IMR-90 (cell line): ENCODE results near the gene CDK18. TPM values are rescaled to one million over a fixed set of nuclear protein-coding genes. Genes with fewer than 3 reads are reported as not detected.
A peak's percentile ranks its signal among the peaks of the same experiment; 100 is the strongest.

ENCODE experiments used
- ATAC-seq: fragments of 200-7000 bp; cut with Tn5 transposase; 2 replicates; pipeline ENCODE4 v1.9.1; 2020; ENCODE audit warnings: low read depth, mild to moderate bottlenecking, moderate library complexity
- BruUV-seq: library from RNA; stranded (reverse); fragments of 400-500 nt; replicated peaks from 2 replicates; lab custom pipeline; 2021; lab: Mats Ljungman, UMichigan
- CTCF ChIA-PET: fragments of 300-600 bp; formaldehyde crosslinking; extraction: SDS; loops from one replicate; lab custom pipeline; 2021; ENCODE audit warnings: antibody characterized with exemption; lab: Yijun Ruan, JAX
- POLR2A ChIA-PET: fragments of 300-600 bp; sonication (Branson Sonifier 250); formaldehyde crosslinking; loops from one replicate; lab custom pipeline; 2022; ENCODE audit warnings: antibody characterized with exemption; ENCODE audit not compliant: unreplicated experiment; lab: Charles Lee
- DNase-seq: peaks from one replicate; pipeline ENCODE4 v3.0.0; 2013
- H2AFZ ChIP-seq: replicated peaks from 2 replicates; pipeline ENCODE3; 2013; ENCODE audit warnings: low read length, mild to moderate bottlenecking; ENCODE audit not compliant: poor library complexity
- H2AK5ac ChIP-seq: 2 replicates; pipeline ENCODE4 v1.6.1; 2013; ENCODE audit warnings: low read depth, low read length, inconsistent platforms
- H2AK9ac ChIP-seq: replicated peaks from 2 replicates; pipeline ENCODE3; 2013; ENCODE audit warnings: mild to moderate bottlenecking, low read depth, low read length, moderate library complexity; ENCODE audit not compliant: poor library complexity
- H2BK120ac ChIP-seq: 2 replicates; pipeline ENCODE4 v1.6.1; 2013; ENCODE audit warnings: low read depth, low read length, inconsistent platforms
- H2BK15ac ChIP-seq: 3 replicates; pipeline ENCODE4 v1.6.1; 2013; ENCODE audit warnings: low read depth, low read length, inconsistent platforms
- H2BK20ac ChIP-seq: 2 replicates; pipeline ENCODE4 v1.6.1; 2013; ENCODE audit warnings: low read depth, mild to moderate bottlenecking, inconsistent platforms, low read length, moderate library complexity
- H2BK5ac ChIP-seq: 2 replicates; pipeline ENCODE4 v1.6.1; 2013; ENCODE audit warnings: mild to moderate bottlenecking, low read depth, low read length, inconsistent platforms; ENCODE audit not compliant: poor library complexity, severe bottlenecking
- H3K14ac ChIP-seq: replicated peaks from 2 replicates; pipeline ENCODE4 v1.6.1; 2013; ENCODE audit warnings: low read depth, low read length, inconsistent platforms
- H3K18ac ChIP-seq: 2 replicates; pipeline ENCODE4 v1.6.1; 2013; ENCODE audit warnings: low read depth, low read length, control low read depth
- H3K23ac ChIP-seq: 2 replicates; pipeline ENCODE4 v1.6.1; 2013; ENCODE audit warnings: low read depth, low read length, inconsistent platforms
- H3K27ac ChIP-seq: 2 replicates; pipeline ENCODE4 v1.5.1; 2013; ENCODE audit warnings: mild to moderate bottlenecking, control low read depth, low read length; ENCODE audit not compliant: insufficient read depth
- H3K27me3 ChIP-seq: 2 replicates; pipeline ENCODE4 v1.6.1; 2013; ENCODE audit warnings: low read length; ENCODE audit not compliant: control insufficient read depth, insufficient read depth
- H3K36me3 ChIP-seq: 2 replicates; pipeline ENCODE4 v1.6.1; 2013; ENCODE audit warnings: low read length, mixed read lengths; ENCODE audit not compliant: control insufficient read depth, insufficient read depth
- H3K4ac ChIP-seq: 2 replicates; pipeline ENCODE4 v1.6.1; 2013; ENCODE audit warnings: low read depth, low read length, inconsistent platforms
- H3K4me1 ChIP-seq: 2 replicates; pipeline ENCODE4 v1.6.1; 2013; ENCODE audit warnings: low read length, mixed read lengths; ENCODE audit not compliant: control insufficient read depth, insufficient read depth
- H3K4me2 ChIP-seq: 2 replicates; pipeline ENCODE4 v1.6.1; 2013; ENCODE audit warnings: low read depth, mild to moderate bottlenecking, control low read depth, low read length, moderate library complexity
- H3K4me3 ChIP-seq: 2 replicates; pipeline ENCODE4 v1.5.1; 2013; ENCODE audit warnings: low read depth, mild to moderate bottlenecking, control low read depth, low read length, moderate library complexity; ENCODE audit not compliant: insufficient read depth
- H3K56ac ChIP-seq: 2 replicates; pipeline ENCODE4 v1.6.1; 2013; ENCODE audit warnings: low read length, inconsistent platforms; ENCODE audit not compliant: insufficient read depth; ENCODE audit errors: extremely low read depth
- H3K79me1 ChIP-seq, 2 experiments: 2 replicates each; pipeline ENCODE4 v1.6.1; 2013; ENCODE audit warnings: low read length in 2 of 2, inconsistent platforms in 1 of 2, low read depth in 1 of 2
- H3K9ac ChIP-seq: 2 replicates; pipeline ENCODE4 v1.6.1; 2013; ENCODE audit warnings: low read depth, low read length, control low read depth
- H3K9me1 ChIP-seq: 2 replicates; pipeline ENCODE4 v1.6.1; 2013; ENCODE audit warnings: low read length, inconsistent platforms; ENCODE audit not compliant: insufficient read depth
- H3K9me3 ChIP-seq: 2 replicates; pipeline ENCODE4 v1.6.1; 2013; ENCODE audit warnings: low read length; ENCODE audit not compliant: control insufficient read depth, insufficient read depth
- H4K20me1 ChIP-seq: 2 replicates; pipeline ENCODE4 v1.6.1; 2013; ENCODE audit warnings: low read length, inconsistent platforms; ENCODE audit not compliant: insufficient read depth
- H4K5ac ChIP-seq: 2 replicates; pipeline ENCODE4 v1.6.1; 2013; ENCODE audit warnings: mild to moderate bottlenecking, low read depth, low read length, control low read depth
- H4K8ac ChIP-seq, 2 experiments: 2 replicates each; pipeline ENCODE4 v1.6.1; 2013; ENCODE audit warnings: low read depth in 2 of 2, low read length in 2 of 2, control low read depth in 1 of 2, inconsistent platforms in 1 of 2
- H4K91ac ChIP-seq: 2 replicates; pipeline ENCODE4 v1.6.1; 2013; ENCODE audit warnings: low read depth, low read length, inconsistent platforms; ENCODE audit not compliant: insufficient read depth
- BHLHE40 ChIP-seq: fragments of 150-350 bp; IDR thresholded peaks from 2 replicates; pipeline ENCODE4 v1.6.1; 2016; ENCODE audit warnings: mild to moderate bottlenecking, low read depth, low read length
- CEBPB ChIP-seq: IDR thresholded peaks from 2 replicates; pipeline ENCODE4 v1.6.1; 2012; ENCODE audit warnings: low read depth, low read length, improper control_type of control experiment
- CHD1 ChIP-seq: IDR thresholded peaks from 2 replicates; pipeline ENCODE4 v1.6.1; 2012; ENCODE audit warnings: low read depth, low read length, improper control_type of control experiment
- ELK1 ChIP-seq: fragments of 150-350 bp; IDR thresholded peaks from 2 replicates; pipeline ENCODE4 v1.6.1; 2016; ENCODE audit warnings: low read depth, mild to moderate bottlenecking, low read length, moderate library complexity, borderline replicate concordance
- FOS ChIP-seq: fragments of 150-350 bp; IDR thresholded peaks from 2 replicates; pipeline ENCODE4 v1.6.1; 2016; ENCODE audit warnings: low read depth, low read length
- MAFK ChIP-seq: IDR thresholded peaks from 2 replicates; pipeline ENCODE4 v1.6.1; 2012; ENCODE audit warnings: low read depth, low read length, improper control_type of control experiment
- MAZ ChIP-seq: IDR thresholded peaks from 2 replicates; pipeline ENCODE4 v1.6.1; 2012; ENCODE audit warnings: low read depth, mild to moderate bottlenecking, low read length, improper control_type of control experiment, moderate library complexity, borderline replicate concordance
- MXI1 ChIP-seq: IDR thresholded peaks from 2 replicates; pipeline ENCODE4 v1.6.1; 2012; ENCODE audit warnings: low read depth, mild to moderate bottlenecking, low read length, moderate library complexity, borderline replicate concordance
- NFE2L2 ChIP-seq: fragments of 150-350 bp; IDR thresholded peaks from 2 replicates; pipeline ENCODE4 v1.6.1; 2016; ENCODE audit warnings: low read depth, mild to moderate bottlenecking, low read length
- POLR2A ChIP-seq: IDR thresholded peaks from 2 replicates; pipeline ENCODE4 v1.6.1; 2012; ENCODE audit warnings: mild to moderate bottlenecking, low read depth, low read length
- RCOR1 ChIP-seq: IDR thresholded peaks from 2 replicates; pipeline ENCODE4 v1.6.1; 2012; ENCODE audit warnings: mild to moderate bottlenecking, low read length, improper control_type of control experiment; ENCODE audit not compliant: insufficient replicate concordance
- RFX5 ChIP-seq: IDR thresholded peaks from 2 replicates; pipeline ENCODE4 v1.8.0; 2012; ENCODE audit warnings: low read depth, mild to moderate bottlenecking, low read length, moderate library complexity
- SMC3 ChIP-seq: fragments of 150-350 bp; IDR thresholded peaks from 2 replicates; pipeline ENCODE4 v1.6.1; 2016; ENCODE audit warnings: low read depth, mild to moderate bottlenecking, antibody characterized with exemption, low read length, moderate library complexity
- USF2 ChIP-seq: fragments of 150-350 bp; IDR thresholded peaks from 2 replicates; pipeline ENCODE4 v1.6.1; 2017; ENCODE audit warnings: mild to moderate bottlenecking, antibody characterized with exemption, low read length, low read depth
- WGBS, 2 experiments: methylation state at CpG; one replicate each; pipeline versions ENCODE4 v1.1.5 to v1.1.7; 2013; ENCODE audit warnings: missing lambda C conversion rate in 2 of 2; ENCODE audit not compliant: insufficient read length in 1 of 2; ENCODE audit errors: extremely low coverage in 2 of 2; 5-methylcytosine and 5-hydroxymethylcytosine counted together
- dilution Hi-C: fragments of 300-500 bp; cut with HindIII; formaldehyde crosslinking; loops from one replicate; pipeline ENCODE4 v1.14.3; 2018; ENCODE audit warnings: low sequenced_read_pairs; ENCODE audit not compliant: unreplicated experiment
- in situ Hi-C: fragments of 300-500 bp; cut with MboI; formaldehyde crosslinking; loops from 3 replicates; pipeline ENCODE4 v1.14.3; 2019; ENCODE audit warnings: low sequenced_read_pairs, inconsistent platforms, mixed read lengths
- intact Hi-C: fragments of 100-400 bp; cut with micrococcal nuclease; formaldehyde crosslinking; loops from 2 replicates; pipeline ENCODE4 v1.10.0; 2022
- polyA plus RNA-seq, 3 experiments: library from polyadenylated mRNA; depleted of rRNA; stranded (reverse); fragments of >200 nt; gene quantifications; 2 replicates each; pipeline ENCODE4 v1.2.3, GENCODE V29; 2012; ENCODE audit warnings: low replicate concordance in 1 of 3
- total RNA-seq: library from RNA; depleted of rRNA; stranded (reverse); fragments of >200 nt; gene quantifications from 2 replicates; pipeline ENCODE4 v1.2.3, GENCODE V29; 2012

Gene CDK18
- total and polyA plus RNA-seq, 2 of the 4 experiments (the other 2 are of a cell fraction): 0.18 to 0.48 TPM

GRCh38 chr1:205579711-205580110, 75.2 kb downstream of the CDK18 start:
- POLR2A ChIA-PET: no interaction called here
- H3K27me3 ChIP-seq: peaks cover 78% of the 10 kb centered on the region

More at GRCh38 chr1:205579711-205580110, 75.2 kb downstream of the CDK18 start:
- in situ Hi-C loops: no loop called here
- no TSS peak for BruUV-seq
- no peaks in the 10 kb centered on the region for H3K79me1 ChIP-seq
- no peak overlapping the region for H3K4me2 ChIP-seq
- no peak overlapping the region for H4K5ac ChIP-seq
- no peak overlapping the region for H3K4ac ChIP-seq
- CTCF ChIA-PET: interaction anchor here (0.6 kb wide), 1 partner anchor 12 kb away, joined by 3 read pairs; no protein-coding TSS in a partner anchor
- no peak overlapping the region for H2BK5ac ChIP-seq
- H4K91ac ChIP-seq: no peak overlapping the region
- no peak overlapping the region for H2BK120ac ChIP-seq
- no peak overlapping the region for H2AK9ac ChIP-seq
- peaks cover 3% of the 10 kb centered on the region; the same call in 1 of the 2 replicates for H3K9me1 ChIP-seq
- intact Hi-C loops: no loop called here
- no peaks in the 10 kb centered on the region for H3K36me3 ChIP-seq
- no peaks in the 10 kb centered on the region; the same call in 1 of the 2 replicates for H4K20me1 ChIP-seq
- no peak overlapping the region for H2BK15ac ChIP-seq
- no peak overlapping the region for H3K18ac ChIP-seq
- H3K4me1 ChIP-seq: peaks cover 6% of the 10 kb centered on the region; the same call in 1 of the 2 replicates
- no peak overlapping the region for H3K23ac ChIP-seq
- H2AFZ ChIP-seq: peak overlapping the region; percentile 43
- TF ChIP-seq MAFK: no peak
- no peak for TF ChIP-seq RCOR1
- TF ChIP-seq BHLHE40: no peak
- TF ChIP-seq MXI1: no peak
- no peak for TF ChIP-seq FOS
- TF ChIP-seq CHD1: no peak
- no peak for TF ChIP-seq RFX5
- no peak for TF ChIP-seq ELK1
- TF ChIP-seq USF2: no peak
- TF ChIP-seq POLR2A: no peak
- TF ChIP-seq CEBPB: no peak
- no peak for TF ChIP-seq NFE2L2
- TF ChIP-seq MAZ: no peak
- TF ChIP-seq SMC3: no peak
- dilution Hi-C loops: no loop called here
- WGBS, 2 experiments: 86% methylated on average over 7 of the region's 12 CpGs; no CpG with 5 or more reads in 1 of the 2 experiments
- no peak overlapping the region for H3K4me3 ChIP-seq
- H3K14ac ChIP-seq: no peak overlapping the region
- no peak overlapping the region for H3K56ac ChIP-seq
- no peak overlapping the region for H2BK20ac ChIP-seq
- no peak for ATAC-seq
- no peak overlapping the region for H2AK5ac ChIP-seq
- no peak for DNase-seq
- no peak overlapping the region for H3K9ac ChIP-seq
- H4K8ac ChIP-seq: no peak overlapping the region
- no peak overlapping the region for H3K27ac ChIP-seq
- no peaks in the 10 kb centered on the region for H3K9me3 ChIP-seq
